HFFc6 (cell line): ENCODE measurements around the gene MMP28. TPM values are rescaled to one million over a fixed set of nuclear protein-coding genes. Genes with fewer than 3 reads are reported as not detected.

Experiments
- DNase-seq: peaks from one replicate; pipeline ENCODE4 v3.0.0-alpha.2; 2018
- H3K27ac Mint-ChIP-seq: 2 replicates; pipeline ENCODE4 v1.8.0; 2020; ENCODE audit warnings: mild to moderate bottlenecking, mixed read lengths
- H3K27me3 Mint-ChIP-seq: 2 replicates; pipeline ENCODE4 v1.8.0; 2021; ENCODE audit warnings: mild to moderate bottlenecking, moderate library complexity, mixed read lengths; ENCODE audit not compliant: insufficient read depth
- H3K36me3 Mint-ChIP-seq: 2 replicates; pipeline ENCODE4 v1.8.0; 2021; ENCODE audit warnings: low read depth, mixed read lengths
- H3K4me1 Mint-ChIP-seq: 2 replicates; pipeline ENCODE4 v1.8.0; 2020; ENCODE audit warnings: low read depth, mixed read lengths
- H3K4me3 Mint-ChIP-seq: 2 replicates; pipeline ENCODE4 v1.8.0; 2020; ENCODE audit warnings: mild to moderate bottlenecking, moderate library complexity, mixed read lengths
- H3K9me3 Mint-ChIP-seq: 2 replicates; pipeline ENCODE4 v1.8.0; 2020; ENCODE audit warnings: mild to moderate bottlenecking, mixed read lengths
- total RNA-seq, 6 experiments: library from RNA; stranded (reverse); fragmentation: NEBNext Ultra II Directional; extraction: Animal tissue kit (Norgen Biotek cat#: 25700); gene quantifications; 2 replicates in 1 of 6; 3 replicates in 5 of 6; pipeline ENCODE4 v1.2.3, GENCODE V29; 2021
- TF ChIP-seq, protein P1 (sequence below): fragments of 200-600 bp; sonication (generic); IDR thresholded peaks from 2 replicates; pipeline ENCODE4 v1.5.0; 2021; ENCODE audit warnings: antibody characterized with exemption, mild to moderate bottlenecking

The MMP28 gene
- total RNA-seq, 6 experiments from 2014 or later, result not detected

DNA sequence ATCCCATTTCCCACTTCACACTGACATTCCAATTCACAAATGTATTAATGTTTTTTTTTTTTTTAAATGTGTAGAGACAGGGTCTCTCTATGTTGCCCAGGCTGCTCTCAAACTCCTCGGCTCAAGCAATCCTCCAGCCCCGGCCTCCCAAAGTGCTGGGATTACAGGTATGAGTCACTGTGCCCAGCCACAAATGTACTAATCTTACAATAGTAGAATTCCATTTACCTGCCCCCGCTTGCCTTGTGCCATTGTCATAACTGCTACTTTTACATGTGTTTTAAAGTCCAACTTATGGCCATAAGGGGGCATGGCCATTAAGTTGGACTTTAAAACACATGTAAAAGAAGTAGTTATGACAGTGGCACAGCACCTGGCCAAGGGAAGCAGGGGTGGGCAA, 4.6 kb downstream of the MMP28 start:
- peaks cover 25% of the 10 kb centered on the region for H3K27me3 Mint-ChIP-seq
- no peak for DNase-seq
- peaks cover 42% of the 10 kb centered on the region for H3K4me1 Mint-ChIP-seq
- H3K4me3 Mint-ChIP-seq, result no peak overlapping the region
- TF ChIP-seq, protein P1, sequence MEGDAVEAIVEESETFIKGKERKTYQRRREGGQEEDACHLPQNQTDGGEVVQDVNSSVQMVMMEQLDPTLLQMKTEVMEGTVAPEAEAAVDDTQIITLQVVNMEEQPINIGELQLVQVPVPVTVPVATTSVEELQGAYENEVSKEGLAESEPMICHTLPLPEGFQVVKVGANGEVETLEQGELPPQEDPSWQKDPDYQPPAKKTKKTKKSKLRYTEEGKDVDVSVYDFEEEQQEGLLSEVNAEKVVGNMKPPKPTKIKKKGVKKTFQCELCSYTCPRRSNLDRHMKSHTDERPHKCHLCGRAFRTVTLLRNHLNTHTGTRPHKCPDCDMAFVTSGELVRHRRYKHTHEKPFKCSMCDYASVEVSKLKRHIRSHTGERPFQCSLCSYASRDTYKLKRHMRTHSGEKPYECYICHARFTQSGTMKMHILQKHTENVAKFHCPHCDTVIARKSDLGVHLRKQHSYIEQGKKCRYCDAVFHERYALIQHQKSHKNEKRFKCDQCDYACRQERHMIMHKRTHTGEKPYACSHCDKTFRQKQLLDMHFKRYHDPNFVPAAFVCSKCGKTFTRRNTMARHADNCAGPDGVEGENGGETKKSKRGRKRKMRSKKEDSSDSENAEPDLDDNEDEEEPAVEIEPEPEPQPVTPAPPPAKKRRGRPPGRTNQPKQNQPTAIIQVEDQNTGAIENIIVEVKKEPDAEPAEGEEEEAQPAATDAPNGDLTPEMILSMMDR, result 0 out of 2 replicates have a peak, but pooled peaks have one; percentile 11
- H3K36me3 Mint-ChIP-seq, result no peaks in the 10 kb centered on the region
- no peak overlapping the region for H3K27ac Mint-ChIP-seq
- no peaks in the 10 kb centered on the region for H3K9me3 Mint-ChIP-seq

DNA sequence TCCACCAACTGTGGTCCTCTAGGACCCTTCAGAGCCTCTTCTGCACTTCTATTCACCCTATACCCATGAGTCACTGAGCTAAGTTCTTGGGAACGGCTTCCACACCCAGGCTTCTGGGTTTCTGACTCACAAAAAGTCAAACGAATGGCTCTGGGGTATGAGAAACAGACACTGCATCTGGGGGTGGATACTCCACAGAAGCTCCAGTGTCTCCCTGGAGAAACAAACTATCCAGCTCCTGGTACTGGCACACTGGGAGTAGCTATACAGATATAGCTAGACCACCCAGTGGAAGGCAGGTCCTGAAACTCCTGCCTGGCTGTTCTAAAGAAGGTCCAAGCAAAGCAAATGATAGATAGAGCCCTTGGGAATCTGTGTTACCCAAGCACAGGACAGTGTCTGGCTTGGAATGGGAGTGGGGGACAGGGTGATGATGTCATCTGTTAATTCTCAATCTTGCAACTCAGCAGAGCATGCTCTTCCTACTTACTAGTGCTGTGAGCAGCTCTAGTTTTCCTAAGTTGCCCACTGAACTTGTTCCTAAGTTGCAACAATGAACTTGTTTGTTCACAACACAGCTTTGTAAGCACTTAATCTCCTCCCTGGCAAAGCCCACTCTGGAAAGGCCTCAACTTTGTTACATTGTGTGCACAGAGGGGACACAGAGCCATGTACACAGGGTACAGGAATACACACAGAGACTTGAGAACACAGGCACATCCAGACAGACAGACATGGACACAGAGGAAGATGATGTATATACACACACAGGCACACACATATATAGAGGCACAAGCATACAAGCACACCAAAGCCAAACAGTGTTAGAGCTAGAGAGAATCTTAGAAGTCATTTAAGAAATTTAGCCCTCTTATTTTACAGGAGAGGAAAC, 6.7 kb downstream of the MMP28 start:
- peak; percentile 89 for DNase-seq

DNA sequence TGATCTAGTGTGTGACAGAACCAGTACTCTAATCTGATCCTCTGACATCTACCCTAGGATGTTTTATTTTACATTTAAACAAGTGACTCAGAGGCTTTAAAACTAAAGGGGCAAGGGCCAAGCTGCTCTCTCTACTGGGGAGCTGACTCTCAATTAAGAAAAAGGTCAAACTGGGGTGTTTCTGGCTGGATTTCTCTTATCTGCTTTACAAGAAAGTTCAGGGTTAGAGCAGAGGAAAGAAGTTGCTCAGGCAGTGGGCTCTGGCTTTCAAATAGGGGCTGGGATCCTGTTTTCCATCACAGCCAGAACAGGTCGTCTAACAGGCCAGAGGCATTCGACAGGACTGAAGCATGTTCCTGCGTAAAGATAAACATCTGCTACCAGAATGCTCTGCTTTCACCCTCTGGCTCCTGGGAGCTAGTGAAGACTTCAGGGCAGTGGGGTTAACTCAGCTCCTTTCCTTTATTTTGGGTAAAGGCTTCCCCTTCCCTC, 8.5 kb downstream of the MMP28 start:
- DNase-seq, result peak; percentile 38
- H3K27ac Mint-ChIP-seq, result peak overlapping the region; percentile 69
- H3K27me3 Mint-ChIP-seq, result peaks cover 20% of the 10 kb centered on the region
- H3K36me3 Mint-ChIP-seq, result no peaks in the 10 kb centered on the region
- peak overlapping the region; percentile 53 for H3K4me3 Mint-ChIP-seq
- H3K9me3 Mint-ChIP-seq, result no peaks in the 10 kb centered on the region
- peaks cover 51% of the 10 kb centered on the region for H3K4me1 Mint-ChIP-seq
- TF ChIP-seq, protein P1, result no peak

More for the DNA sequence above, 6.7 kb downstream of the MMP28 start:
- Mint-ChIP-seq H3K36me3 (no peaks in the 10 kb centered on the region), H3K4me3 (peak overlapping the region; percentile 62), H3K27ac (peak overlapping the region; percentile 90), H3K27me3 (peaks cover 18% of the 10 kb centered on the region), H3K9me3 (no peaks in the 10 kb centered on the region), H3K4me1 (peaks cover 47% of the 10 kb centered on the region)
- TF ChIP-seq, protein P1, result no peak

- Mint-ChIP-seq H3K4me3 (no peak overlapping the region), H3K9me3 (no peaks in the 10 kb centered on the region), H3K27me3 (peaks cover 30% of the 10 kb centered on the region), H3K4me1 (peaks cover 45% of the 10 kb centered on the region), H3K27ac (no peak overlapping the region), H3K36me3 (no peaks in the 10 kb centered on the region)
- TF ChIP-seq, protein P1, result no peak
- DNase-seq, result no peak
These were observed 10.5 kb downstream of the MMP28 start for GRCh38 chr17:35784895-35785294.

DNA sequence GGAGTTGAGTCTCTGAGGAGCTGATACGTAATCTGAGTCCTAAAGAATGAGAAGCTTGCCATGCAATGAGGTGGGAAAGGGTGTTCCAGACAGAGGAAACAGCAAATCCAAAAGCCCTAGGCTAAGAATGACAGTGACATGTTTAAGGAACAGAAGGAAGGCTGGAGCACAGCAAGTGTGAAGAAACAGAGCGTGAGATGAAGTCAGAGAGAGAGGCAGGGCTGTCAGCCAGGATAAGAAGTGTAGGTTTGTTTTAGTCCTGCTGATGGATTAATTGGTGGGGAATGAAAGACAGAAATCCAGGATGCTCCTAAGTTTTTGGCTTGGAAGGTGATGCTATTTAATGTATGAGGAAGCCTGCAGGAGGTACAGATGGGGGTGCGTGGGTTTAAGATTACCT, 14.5 kb downstream of the MMP28 start:
- no peak overlapping the region for H3K4me3 Mint-ChIP-seq
- H3K4me1 Mint-ChIP-seq, result peaks cover 29% of the 10 kb centered on the region
- H3K36me3 Mint-ChIP-seq, result no peaks in the 10 kb centered on the region
- TF ChIP-seq, protein P1, result no peak
- H3K27me3 Mint-ChIP-seq, result peaks cover 47% of the 10 kb centered on the region
- no peaks in the 10 kb centered on the region for H3K9me3 Mint-ChIP-seq
- no peak for DNase-seq
- no peak overlapping the region for H3K27ac Mint-ChIP-seq
